ENCODE measurements around the gene IGFLR1.

GRCh38 chr19:35732540-35733179 lies 9.6 kb downstream of the IGFLR1 start:
- TF ChIP-seq CTCF (conservative IDR thresholded peaks at IDR 0.05 in 1 of 2, IDR thresholded peaks at IDR 0.05 in 1 of 2; ENCODE audit: extremely low read depth in 1 of 2, insufficient read depth in 1 of 2, low read depth in 1 of 2, low read length in 2 of 2) (no peak), EZH2 (IDR thresholded peaks at IDR 0.05; ENCODE audit: borderline replicate concordance, low read length) (no peak)

Data from mammary epithelial cell (primary cell).